HG02763 (cell line): ENCODE data around the gene HDAC9.
"Not testable (repeated sequence)": the region's sequence is repeated elsewhere in the genome, so short reads cannot be mapped to it uniquely, and the experiment has no call there.

ENCODE experiments used
- ATAC-seq: cut with Tn5 transposase; IDR thresholded peaks from one replicate; pipeline ENCODE4 v1.9.1; 2021; ENCODE audit warnings: mild to moderate bottlenecking, moderate library complexity; ENCODE audit not compliant: unreplicated experiment

HDAC9 gene

GRCh38 chr7:18702071-18702829, 206.7 kb downstream of the HDAC9 start:
- no peak for ATAC-seq

- ATAC-seq, result no peak
These were observed 208.1 kb downstream of the HDAC9 start for GRCh38 chr7:18703685-18704084.

DNA sequence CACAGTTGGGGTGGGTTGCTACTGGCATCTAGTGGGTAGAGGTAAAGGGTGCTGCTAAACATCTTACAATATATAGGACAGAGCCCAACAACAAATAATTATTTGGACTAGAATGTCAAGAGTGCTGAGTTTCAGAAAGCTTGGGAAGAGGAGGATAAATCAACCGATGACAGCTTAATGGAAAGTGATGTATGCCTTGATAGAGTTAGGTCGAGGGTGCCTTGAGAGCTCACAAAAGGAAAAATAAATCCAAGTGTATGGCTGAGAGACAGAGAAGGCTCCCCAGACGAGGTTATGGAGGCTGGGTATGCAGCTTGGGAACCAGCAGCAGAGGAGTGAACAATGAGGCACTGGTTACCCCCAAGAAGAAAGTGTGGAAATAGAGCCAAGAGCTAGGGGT, 211.1 kb downstream of the HDAC9 start:
- no peak for ATAC-seq

DNA sequence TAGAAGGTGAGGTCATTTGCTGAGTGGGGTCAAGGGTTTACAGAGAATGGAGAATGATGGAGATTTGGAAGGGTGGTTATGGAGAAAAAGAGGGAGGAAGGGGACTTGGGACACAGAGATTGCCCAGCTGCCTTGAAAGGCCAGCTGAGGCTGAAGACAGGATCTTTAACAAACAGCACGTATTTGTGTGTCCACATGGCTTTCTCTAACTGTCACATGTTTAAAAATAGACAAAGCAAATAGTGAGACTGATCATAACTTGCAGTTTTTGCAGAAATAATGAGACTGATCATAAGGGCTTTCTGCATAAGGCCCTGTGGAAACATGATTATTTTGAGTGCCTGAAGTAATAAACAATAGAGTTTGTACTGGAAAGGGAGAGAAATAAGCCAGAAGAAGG, 212.7 kb downstream of the HDAC9 start:
- no peak for ATAC-seq

DNA sequence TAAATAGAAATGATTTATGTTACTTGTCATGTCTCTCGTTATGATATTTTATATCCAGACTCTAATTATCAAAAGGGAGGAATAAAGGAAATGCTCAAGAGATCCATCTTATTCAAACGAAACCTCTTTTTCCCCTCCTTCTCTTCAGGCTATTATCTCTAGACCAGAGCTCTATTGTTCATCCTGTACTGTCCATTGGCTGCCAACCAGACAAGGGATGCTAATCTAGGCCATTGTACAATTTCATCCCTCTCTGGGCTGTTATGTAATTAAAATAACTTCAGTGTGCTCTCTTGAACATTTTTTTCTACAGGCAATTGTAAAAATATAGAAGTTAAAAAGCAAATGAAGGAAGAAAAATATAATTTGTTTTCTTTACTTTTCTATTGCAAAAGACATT, 220.4 kb downstream of the HDAC9 start:
- ATAC-seq, result no peak

DNA sequence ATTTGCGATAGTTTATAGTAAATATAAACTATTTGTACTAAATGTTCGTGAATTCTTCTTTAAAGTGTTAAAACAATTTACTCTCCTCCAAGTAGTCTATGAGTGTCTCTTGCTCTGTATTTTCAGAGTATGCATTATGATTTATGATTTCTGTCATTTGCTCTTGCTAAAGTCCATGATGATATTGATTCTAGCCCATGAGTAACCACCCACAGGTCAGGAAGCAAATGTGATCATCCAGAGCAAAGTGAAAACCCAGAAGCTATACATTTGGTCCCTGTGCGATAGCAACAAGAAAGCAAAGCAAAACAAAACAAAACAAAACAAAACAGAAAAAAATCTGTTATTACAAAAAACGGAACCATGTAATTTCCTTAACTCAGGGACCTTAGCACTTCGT, 225.9 kb downstream of the HDAC9 start:
- ATAC-seq, result no peak

GRCh38 chr7:18724318-18724717, 228.8 kb downstream of the HDAC9 start:
- ATAC-seq, result no peak

DNA sequence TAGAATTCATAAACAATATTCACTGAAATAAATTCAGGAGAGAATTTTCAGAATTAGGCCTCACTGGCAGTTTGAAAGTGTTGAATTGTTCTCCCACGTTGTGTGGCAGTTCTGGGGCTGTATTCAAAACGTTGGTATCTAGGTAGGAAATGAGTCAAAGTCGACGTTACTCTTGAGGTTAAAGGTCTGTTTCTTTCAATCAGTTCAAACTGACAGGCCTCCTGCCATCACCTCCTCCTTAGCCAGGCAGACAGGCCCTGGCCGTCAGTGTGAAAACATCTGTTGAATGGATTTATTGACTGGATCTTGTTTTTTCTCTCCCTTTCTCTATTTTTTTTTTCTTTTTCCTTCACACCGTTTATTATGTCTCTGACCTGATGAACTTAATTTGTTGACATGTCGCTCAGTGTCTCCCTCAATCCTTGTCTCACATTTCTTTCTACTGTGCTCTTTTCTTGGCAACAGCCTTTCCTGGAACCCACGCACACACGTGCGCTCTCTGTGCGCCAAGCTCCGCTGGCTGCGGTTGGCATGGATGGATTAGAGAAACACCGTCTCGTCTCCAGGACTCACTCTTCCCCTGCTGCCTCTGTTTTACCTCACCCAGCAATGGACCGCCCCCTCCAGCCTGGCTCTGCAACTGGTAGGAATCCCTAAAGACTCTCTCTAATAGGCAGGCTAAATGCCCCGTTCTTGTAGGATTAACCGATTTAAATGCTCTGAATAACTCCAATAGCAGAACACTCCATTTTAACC, 231.7 kb downstream of the HDAC9 start:
- ATAC-seq, result no peak

GRCh38 chr7:18736012-18736411, 240.5 kb downstream of the HDAC9 start:
- not testable (repeated sequence) for ATAC-seq

DNA sequence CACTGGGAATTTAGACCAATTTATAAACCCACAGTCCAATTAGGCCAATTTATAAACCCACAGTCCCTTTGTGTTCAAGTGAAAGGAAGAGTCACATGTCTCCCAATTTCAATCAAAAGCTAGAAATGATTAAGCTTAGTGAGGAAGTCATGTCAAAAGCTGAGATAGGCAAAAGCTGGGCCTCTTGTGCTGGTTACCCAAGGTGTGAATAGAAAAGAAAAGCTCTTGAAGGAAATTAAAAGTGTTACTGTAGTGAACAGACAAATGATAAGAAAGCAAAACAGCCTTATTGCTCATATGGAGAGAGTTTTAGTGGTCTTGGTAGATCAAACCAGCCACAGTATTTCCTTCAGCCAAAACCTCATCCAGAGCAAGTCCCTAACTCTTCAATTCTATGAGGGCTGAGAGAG, 245.0 kb downstream of the HDAC9 start:
- ATAC-seq, result no peak

DNA sequence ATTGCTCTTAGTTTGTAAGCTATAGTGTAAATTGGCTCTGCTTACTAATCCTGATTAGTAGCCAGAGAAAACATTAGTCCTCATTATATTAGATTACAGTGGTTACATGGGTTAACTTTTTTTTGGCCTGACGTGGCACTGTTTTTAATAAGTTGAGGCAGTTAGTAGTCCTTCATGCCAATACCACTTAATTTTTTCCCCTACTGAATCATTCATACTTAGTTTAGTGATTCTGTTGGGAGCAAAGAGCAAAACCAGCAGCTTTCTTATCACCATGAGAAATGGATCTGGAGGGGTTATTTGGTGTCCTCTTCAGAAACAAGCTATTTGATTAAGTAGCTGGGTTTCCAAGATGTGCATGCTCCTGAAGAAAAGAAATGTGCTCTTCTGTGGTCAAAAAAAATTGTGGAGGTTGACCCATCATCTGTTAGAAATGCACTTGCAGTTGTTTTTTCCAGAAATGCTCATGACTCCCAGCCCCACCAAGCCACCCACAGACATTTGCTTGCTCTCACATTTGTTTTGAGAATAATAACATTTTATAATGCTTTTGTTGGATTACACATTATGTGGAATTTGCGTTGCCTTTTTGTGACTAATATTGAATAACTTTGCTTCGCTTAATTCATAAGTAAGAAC, 258.5 kb downstream of the HDAC9 start:
- no peak for ATAC-seq

- no peak for ATAC-seq
These were observed 259.2 kb downstream of the HDAC9 start for GRCh38 chr7:18754766-18755165.

DNA sequence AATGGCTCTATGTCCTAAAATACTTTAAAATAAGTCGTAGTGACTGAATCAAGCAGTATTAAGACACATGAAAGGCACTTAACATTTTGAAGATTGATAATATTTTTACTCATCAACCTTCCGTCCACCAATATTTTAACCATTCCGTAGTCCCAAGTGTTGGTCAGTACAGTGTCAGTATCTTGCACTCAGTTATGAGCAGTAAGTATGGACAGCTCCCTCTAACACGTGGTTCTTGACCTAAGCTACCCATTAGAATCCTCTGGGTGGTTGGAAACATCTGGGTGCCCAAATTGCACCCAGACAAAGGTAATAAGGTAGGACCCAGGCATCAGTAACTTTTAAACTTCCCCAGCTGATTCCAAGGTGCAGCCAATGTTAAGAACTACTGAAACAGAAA, 260.2 kb downstream of the HDAC9 start:
- no peak for ATAC-seq

GRCh38 chr7:18756378-18757050, 261.0 kb downstream of the HDAC9 start:
- no peak for ATAC-seq

DNA sequence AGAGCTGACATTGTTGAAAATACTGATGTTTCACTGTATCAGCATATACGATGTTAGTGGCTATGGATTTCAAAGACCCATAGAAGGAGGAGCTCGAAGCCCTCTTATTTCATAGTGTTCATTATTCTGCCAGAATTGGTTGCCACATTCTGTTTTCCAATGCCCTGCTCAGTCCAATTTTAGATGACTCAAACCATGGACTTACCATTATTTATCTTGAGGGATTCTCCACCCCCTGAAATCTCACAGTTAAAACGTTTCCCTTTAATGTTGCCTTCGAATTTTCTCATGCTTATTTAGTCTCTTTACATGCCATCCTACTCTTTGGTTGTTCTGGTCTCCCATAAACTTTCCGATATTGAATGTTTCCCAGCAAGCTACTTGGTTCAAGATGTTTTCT, 264.5 kb downstream of the HDAC9 start:
- ATAC-seq, result no peak

GRCh38 chr7:18760631-18761445, 265.3 kb downstream of the HDAC9 start:
- no peak for ATAC-seq

DNA sequence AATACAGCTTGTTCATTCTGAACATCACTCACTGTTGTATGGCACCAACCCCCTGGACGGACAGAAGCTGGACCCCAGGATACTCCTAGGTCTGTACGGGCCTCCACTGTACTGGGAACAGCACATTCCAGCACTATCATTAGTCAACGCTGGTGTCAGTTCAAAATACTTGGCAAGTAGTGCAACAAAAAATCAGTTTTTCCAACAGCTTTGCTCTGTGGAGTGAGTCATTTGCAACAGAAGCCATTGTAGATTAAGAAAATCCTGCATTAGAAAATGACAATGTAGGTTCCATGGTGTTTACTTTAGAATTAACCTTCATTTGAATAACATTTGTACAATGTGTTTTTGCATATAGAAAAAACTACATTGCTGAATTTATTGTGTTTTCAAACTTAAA, 266.6 kb downstream of the HDAC9 start:
- ATAC-seq, result no peak

DNA sequence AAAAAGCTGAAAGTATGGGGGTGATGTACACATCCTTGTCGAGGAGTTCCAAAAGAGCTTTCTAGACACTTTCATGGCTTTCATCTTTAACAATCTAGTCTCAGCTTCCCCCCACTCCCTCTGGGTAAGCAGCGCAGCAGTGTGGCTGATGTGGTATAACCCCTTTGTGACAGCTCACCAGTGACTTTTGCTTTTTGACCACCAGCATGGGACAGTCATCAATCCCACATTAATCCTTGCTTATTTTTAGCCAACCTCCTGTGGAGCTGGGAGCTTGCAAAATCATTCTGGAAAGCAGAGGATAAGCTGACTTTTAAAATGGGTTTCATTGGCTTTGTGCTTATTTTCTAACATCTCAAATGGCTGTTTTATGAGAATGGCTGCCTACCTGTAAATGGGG, 272.7 kb downstream of the HDAC9 start:
- no peak for ATAC-seq

- ATAC-seq, result no peak
These were observed 274.7 kb downstream of the HDAC9 start for GRCh38 chr7:18770154-18770811.

GRCh38 chr7:18770822-18771221, 275.3 kb downstream of the HDAC9 start:
- ATAC-seq, result no peak
